ENCODE measurements around the gene SHMT2.
A peak's percentile ranks its signal among the peaks of the same experiment; 100 is the strongest.

The SHMT2 gene

DNA sequence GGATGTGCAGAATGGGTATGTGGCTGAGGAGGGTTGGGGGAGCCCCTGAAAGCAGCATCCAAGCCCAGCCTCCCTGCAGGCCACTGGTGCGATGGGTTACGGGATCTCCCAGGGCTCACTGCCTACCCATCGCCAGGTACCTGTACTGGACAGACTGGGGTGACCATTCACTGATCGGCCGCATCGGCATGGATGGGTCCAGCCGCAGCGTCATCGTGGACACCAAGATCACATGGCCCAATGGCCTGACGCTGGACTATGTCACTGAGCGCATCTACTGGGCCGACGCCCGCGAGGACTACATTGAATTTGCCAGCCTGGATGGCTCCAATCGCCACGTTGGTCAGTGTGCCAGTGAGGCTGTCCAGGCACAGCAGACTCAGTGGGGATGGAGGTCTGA lies 31.2 kb upstream of the SHMT2 start:
- DNase-seq, result no peak

DNA sequence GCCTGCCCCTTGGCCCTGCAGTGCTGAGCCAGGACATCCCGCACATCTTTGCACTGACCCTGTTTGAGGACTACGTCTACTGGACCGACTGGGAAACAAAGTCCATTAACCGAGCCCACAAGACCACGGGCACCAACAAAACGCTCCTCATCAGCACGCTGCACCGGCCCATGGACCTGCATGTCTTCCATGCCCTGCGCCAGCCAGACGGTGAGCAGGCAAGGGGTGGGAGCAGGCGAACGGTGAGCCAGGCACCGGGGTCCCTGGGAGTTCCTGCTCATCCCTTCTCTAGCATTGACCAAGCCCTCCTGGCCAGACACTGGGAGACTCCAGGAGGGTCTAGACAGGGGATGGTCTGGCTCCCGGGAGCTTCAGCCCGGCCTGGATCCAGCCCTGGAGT lies 30.3 kb upstream of the SHMT2 start:
- DNase-seq, result no peak

DNA sequence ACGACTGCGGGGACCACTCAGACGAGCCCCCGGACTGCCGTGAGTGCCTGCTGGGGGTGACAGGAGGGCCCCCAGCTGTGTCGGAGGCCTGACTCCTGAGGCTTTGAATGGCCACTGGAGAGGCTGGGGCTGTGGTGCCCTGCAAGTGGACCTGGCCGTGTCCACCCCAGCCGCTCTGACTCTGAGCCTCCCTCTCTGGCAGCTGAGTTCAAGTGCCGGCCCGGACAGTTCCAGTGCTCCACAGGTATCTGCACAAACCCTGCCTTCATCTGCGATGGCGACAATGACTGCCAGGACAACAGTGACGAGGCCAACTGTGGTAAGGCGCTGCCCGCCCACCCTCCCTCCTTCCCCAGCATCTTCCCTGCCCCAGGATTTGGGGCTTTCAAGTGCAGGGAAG lies 29.0 kb upstream of the SHMT2 start:
- DNase-seq, result no peak

GRCh38 chr12:57201219-57201618 lies 28.3 kb upstream of the SHMT2 start:
- DNase-seq, result no peak

GRCh38 chr12:57201631-57202030 lies 27.9 kb upstream of the SHMT2 start:
- DNase-seq, result no peak

- DNase-seq, result no peak
These were observed 27.2 kb upstream of the SHMT2 start for GRCh38 chr12:57202321-57202720.

DNA sequence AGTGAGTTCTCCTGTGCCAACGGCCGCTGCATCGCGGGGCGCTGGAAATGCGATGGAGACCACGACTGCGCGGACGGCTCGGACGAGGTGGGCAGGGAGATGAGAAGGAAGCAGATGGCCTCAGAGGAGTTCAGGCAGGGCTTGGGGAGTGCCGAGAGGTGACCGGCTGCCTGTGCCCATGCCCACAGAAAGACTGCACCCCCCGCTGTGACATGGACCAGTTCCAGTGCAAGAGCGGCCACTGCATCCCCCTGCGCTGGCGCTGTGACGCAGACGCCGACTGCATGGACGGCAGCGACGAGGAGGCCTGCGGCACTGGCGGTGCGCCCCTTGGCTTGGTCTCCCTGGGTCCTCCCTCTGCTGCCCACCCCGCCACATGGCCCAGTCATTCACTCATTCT lies 26.3 kb upstream of the SHMT2 start:
- DNase-seq, result no peak

- DNase-seq, result no peak
These were observed 25.7 kb upstream of the SHMT2 start for GRCh38 chr12:57203791-57204190.

GRCh38 chr12:57204454-57204853 lies 25.1 kb upstream of the SHMT2 start:
- no peak for DNase-seq

DNA sequence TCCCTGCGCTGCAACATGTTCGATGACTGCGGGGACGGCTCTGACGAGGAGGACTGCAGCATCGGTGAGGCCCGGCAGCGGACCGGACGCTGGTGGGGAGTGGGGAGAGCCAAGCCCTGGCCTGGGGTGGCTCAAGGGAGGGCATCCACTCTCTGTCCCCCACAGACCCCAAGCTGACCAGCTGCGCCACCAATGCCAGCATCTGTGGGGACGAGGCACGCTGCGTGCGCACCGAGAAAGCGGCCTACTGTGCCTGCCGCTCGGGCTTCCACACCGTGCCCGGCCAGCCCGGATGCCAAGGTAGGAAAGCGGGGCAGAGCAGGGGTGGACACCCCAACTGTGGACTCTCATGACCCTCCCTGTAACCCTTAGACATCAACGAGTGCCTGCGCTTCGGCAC lies 24.3 kb upstream of the SHMT2 start:
- no peak for DNase-seq

DNA sequence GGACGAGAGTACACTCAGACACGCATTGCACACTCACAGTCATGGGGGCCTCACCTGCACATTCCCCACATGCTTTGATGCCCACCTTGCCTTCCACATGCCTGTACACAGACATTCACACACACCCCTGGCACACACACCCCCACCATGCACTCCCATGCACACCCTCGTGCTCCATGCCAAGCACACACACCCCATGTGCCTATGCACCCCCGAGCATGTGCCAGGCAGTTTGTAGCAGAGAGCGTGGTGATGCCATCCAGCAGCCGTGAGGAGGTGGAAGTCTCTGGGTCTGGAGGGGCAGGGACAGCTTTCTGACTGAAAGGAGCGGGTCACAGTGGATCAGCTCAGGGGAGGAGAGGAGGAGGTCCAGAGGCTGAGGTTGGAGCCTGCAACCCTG lies 23.6 kb upstream of the SHMT2 start:
- DNase-seq, result no peak

GRCh38 chr12:57207731-57208630 lies 21.5 kb upstream of the SHMT2 start:
- no peak for DNase-seq

DNA sequence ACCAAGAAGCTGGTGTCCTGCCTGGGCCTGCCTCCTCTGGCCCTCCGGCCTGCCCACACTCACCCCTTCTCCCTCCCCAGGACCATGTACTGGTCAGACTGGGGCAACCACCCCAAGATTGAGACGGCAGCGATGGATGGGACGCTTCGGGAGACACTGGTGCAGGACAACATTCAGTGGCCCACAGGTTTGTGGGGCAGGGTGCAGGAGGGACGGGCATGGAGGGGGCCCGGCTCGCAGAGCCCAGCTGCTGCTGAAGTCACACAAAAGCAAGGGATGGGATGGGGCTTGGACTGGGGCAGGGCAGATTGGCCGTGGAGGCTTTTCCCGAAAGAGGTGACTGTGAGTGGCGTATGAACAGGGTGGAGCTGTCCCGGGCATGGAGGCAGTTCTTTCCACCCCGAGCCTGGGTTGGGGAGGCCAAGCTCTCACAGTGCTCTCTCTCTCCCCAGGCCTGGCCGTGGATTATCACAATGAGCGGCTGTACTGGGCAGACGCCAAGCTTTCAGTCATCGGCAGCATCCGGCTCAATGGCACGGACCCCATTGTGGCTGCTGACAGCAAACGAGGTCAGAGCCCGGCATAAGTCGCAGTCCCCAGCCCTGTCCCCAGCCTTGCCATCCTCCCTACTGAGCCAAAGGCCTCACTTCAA lies 20.8 kb upstream of the SHMT2 start:
- no peak for DNase-seq

DNA sequence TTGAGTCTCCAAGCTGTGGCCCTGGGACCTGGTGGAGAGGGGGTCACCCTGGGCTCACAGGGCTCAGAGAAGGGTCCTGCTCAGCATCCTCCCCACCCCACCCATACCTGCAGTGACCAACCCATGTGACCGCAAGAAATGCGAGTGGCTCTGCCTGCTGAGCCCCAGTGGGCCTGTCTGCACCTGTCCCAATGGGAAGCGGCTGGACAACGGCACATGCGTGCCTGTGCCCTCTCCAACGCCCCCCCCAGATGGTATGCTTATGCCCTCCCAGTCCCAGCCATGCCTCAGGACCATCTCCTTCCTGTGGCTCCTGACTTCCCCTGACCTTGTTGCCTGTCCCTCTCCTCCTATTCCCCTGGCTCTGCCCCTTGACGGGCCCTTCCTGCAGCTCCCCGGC lies 19.6 kb upstream of the SHMT2 start:
- DNase-seq, result no peak

- no peak for DNase-seq
These were observed 19.1 kb upstream of the SHMT2 start for GRCh38 chr12:57210461-57210860.

- no peak for DNase-seq
These were observed 18.4 kb upstream of the SHMT2 start for GRCh38 chr12:57210926-57211692.

DNA sequence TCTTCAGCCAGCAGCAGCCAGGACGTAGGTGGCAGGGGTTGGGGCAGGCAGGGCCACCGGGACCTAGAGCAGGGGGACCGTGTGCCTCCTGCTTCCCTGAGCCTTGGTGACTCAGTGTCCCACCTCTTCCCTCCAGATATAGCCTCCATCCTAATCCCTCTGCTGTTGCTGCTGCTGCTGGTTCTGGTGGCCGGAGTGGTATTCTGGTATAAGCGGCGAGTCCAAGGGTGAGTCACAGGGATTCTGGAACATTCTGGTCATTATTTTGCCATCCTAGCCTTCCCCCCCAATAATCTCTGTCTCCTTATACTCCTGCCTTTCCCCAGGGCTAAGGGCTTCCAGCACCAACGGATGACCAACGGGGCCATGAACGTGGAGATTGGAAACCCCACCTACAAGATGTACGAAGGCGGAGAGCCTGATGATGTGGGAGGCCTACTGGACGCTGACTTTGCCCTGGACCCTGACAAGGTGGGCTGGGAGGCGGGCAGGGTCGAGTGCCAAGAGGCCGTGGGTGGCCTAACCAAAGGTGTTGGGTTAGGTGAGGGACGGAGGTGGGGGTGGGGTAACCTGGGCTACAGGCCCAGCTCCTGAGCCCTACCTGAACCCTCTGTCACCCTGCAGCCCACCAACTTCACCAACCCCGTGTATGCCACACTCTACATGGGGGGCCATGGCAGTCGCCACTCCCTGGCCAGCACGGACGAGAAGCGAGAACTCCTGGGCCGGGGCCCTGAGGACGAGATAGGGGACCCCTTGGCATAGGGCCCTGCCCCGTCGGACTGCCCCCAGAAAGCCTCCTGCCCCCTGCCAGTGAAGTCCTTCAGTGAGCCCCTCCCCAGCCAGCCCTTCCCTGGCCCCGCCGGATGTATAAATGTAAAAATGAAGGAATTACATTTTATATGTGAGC lies 17.5 kb upstream of the SHMT2 start:
- DNase-seq, result no peak

DNA sequence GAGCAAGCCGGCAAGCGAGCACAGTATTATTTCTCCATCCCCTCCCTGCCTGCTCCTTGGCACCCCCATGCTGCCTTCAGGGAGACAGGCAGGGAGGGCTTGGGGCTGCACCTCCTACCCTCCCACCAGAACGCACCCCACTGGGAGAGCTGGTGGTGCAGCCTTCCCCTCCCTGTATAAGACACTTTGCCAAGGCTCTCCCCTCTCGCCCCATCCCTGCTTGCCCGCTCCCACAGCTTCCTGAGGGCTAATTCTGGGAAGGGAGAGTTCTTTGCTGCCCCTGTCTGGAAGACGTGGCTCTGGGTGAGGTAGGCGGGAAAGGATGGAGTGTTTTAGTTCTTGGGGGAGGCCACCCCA lies 16.8 kb upstream of the SHMT2 start:
- DNase-seq, result no peak

- DNase-seq, result peak; percentile 69
These were observed 16.3 kb upstream of the SHMT2 start for GRCh38 chr12:57213058-57213715.

DNA sequence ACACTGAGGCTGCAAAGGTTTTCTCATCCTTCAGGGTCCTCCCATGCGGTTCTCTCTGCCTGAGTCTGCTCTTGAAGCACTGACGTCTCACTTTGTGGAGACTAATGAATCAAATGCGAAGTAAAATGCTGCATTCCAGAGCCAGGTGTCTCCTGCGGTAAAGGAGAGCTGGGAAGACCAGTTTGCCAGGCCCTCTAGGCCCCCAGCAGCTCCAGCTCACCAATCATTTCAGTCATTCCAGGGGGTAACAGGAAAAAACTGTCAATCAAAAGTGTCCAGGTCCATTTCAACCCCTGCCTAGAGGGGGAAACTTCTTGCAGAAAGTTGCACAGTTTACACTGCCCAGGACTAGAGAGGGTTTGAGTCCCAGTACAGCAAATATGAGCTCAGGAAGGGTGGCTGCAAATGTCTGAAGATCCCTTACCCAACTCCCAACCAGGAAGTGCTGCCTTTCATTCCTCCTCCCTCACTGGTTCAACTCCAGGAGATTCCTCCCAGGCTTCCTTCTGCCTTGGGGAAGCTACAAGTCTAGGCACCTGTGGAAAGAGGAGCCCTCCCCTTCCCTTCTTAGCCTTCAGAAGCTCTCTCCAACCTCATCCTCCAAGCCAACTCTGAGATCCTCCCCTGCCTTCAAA lies 15.6 kb upstream of the SHMT2 start:
- DNase-seq, result no peak

DNA sequence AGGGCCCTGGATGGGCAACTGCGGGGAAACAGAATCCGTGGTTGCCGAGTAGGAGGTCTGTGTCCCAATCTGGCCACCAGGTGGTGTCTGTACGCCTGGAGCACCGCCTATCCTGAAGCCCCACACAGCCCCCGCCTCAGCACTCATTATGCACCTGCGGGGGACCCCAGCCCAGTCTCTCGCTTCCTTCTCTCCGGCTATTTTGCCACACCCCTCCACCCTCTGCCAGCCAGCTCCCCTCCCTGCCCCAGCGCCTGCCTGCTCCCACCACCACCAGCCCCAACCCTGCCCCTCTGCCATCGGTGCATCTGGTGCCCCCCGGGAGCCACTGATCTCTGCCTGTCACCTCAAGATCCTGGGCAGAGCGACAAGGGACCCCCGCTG lies 15.1 kb upstream of the SHMT2 start:
- DNase-seq, result peak; percentile 65

DNA sequence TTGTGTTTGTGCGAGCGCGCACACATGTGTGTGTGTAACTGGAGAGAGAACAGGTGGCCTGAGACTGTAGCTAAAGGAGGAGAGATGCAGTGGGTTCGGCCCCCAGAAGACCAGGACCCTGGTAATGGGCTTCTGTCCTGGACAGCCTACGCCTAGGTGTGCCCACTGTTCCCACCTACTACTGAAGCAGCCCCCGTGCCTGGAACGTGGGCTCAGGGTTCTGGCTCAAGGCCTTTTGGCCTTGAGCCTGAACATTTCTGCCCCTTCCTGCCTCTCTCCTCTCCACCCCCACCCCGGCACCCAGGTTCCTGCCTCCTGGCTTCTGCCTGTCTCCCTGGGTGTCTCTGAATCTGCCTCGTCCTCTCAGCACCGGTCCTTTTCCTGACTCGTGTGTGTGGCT lies 14.4 kb upstream of the SHMT2 start:
- no peak for DNase-seq
